ENCODE data around the gene DDX24.

- TF ChIP-seq CTCF (IDR thresholded peaks at IDR 0.05): no peak
- TF ChIP-seq EP300 (IDR thresholded peaks at IDR 0.05): no peak
Observed at GRCh38 chr14:94029671-94030203, 51.3 kb downstream of the DDX24 start.

All from suprapubic skin (tissue), 3 donors.